AG10803 (cell line): ENCODE results near the gene CDA.
A peak's percentile ranks its signal among the peaks of the same experiment; 100 is the strongest.
"Not testable (repeated sequence)": the region's sequence is repeated elsewhere in the genome, so short reads cannot be mapped to it uniquely, and the experiment has no call there.

Experiments
- DNase-seq: peaks from one replicate; pipeline ENCODE4 v3.0.0; 2010; ENCODE audit warnings: low read depth
- H3K4me3 ChIP-seq: 2 replicates; pipeline ENCODE4 v1.5.1; 2011; ENCODE audit warnings: mild to moderate bottlenecking, low read length, control low read depth
- CTCF ChIP-seq: conservative IDR thresholded peaks from 2 replicates; pipeline ENCODE4 v1.5.1; 2011; ENCODE audit warnings: mild to moderate bottlenecking, low read length, control low read depth, inconsistent platforms

The CDA gene

DNA sequence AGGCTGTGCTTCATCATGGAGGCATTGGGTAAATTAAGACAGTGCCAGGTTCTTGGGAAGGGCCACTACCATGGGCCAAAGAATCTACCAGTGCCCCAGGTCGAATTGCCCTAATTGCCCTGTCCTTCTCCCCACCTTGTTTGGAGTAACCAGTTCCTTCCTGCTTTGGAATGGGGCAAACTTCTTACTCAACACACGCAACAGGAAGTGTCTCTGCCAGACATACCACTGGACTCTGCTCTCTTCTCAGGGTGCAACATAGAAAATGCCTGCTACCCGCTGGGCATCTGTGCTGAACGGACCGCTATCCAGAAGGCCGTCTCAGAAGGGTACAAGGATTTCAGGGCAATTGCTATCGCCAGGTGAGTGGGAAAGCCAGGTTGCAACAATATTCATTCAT, 15.8 kb downstream of the CDA start:
- no peak overlapping the region for H3K4me3 ChIP-seq
- DNase-seq = peak; percentile 50
- TF ChIP-seq CTCF = no peak

DNA sequence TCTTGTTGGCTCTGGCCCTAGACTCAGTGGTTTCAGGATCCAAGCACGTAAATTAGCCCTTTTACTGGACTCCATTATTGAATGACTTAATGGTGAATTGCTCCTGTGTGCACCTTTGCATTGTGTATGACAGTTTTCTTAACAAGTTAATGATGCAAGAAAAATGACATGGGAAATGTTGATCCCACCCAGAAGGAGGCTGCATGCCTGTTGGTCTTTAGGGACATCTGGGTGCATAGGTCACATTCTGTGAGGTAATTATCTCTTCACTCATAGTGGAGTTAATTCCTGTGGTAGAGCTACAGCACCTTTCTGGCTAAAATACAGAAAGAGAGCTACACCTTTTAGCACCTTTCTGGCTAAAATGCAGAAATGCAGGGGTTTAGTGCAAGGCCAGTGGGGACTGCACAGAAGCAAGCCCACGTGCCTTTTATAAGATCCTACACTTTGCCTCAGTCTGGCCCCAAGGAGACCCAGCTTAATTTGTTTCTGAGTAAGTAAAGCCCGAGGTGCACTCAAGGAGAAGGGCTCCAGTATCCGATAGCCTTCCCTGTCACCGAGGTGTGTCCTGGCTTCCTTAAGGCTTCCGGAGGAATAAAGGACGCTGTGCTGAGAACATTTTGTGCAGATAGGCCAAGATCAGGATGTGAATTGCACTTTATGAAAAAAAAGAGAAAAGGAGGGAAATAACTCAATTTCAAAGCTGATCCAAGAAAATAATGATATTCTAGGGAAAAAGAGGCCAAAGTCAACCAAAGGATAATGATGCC, 18.1 kb downstream of the CDA start:
- not testable (repeated sequence) for DNase-seq, H3K4me3 ChIP-seq

DNA sequence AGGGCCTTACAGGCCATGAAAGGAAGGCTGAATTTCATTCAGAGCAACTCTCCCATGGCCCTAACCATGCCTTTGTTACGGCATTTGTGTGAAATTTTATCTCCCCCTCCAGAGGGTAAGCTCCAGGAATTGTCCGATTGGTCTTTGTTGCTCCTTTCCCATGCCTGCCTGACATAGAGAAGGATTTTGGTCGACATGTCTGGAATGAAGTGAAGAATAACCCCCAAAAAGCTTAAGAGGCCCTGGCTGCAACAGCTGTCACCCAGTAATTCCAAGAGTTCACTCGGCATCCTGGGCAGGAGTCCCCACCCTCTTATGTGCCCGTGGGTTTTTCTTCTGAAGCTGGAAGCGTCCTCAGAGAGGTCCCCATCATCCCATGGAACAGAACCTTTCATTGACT, 20.6 kb downstream of the CDA start:
- H3K4me3 ChIP-seq = no peak overlapping the region
- DNase-seq = no peak
- TF ChIP-seq CTCF = no peak

DNA sequence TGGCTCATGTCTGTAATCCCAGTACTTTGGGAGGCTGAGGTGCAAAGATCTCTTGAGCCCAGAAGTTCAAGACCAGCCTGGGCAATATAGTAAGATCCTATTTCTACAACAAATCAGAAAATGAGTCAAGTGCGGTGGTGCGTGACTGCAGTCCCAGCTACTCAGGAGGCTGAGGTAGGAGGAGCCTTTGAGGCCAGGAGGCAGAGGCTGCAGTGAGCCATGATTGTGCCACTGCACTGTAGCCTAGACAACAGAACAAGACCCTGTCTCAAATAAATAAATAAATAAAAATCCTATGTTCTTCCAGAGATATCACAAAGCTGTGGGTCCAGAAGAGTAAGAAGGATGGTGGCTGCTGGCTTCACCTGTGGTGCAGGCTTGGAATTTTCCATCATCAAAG, 22.1 kb downstream of the CDA start:
- DNase-seq = no peak
- H3K4me3 ChIP-seq = no peak overlapping the region
- no peak for TF ChIP-seq CTCF

GRCh38 chr1:20611652-20612051, 22.8 kb downstream of the CDA start:
- H3K4me3 ChIP-seq = no peak overlapping the region
- no peak for DNase-seq
- TF ChIP-seq CTCF = no peak

GRCh38 chr1:20612221-20612746, 23.4 kb downstream of the CDA start:
- no peak overlapping the region for H3K4me3 ChIP-seq
- no peak for TF ChIP-seq CTCF
- no peak for DNase-seq

DNA sequence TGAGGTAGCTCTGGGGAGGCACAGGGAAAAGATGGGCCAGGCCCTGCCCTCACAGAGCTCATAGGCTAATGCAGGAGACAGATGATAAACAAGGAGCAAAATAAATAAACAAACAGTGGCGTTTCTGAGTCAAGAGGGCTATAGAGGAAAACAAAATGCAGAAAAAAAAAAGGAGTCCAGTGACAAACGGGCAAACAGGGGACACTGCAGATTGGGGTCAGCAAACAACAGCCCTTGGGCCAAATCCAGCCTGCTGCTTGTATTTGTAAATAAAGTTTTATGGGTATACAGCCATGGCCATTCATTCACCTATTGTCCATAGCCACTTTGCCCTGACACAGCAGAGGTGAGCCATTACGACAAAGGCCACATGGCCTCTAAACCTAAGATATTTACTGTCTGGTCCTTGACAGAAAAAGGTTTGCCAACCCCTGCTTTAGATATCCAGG, 25.3 kb downstream of the CDA start:
- H3K4me3 ChIP-seq = no peak overlapping the region
- TF ChIP-seq CTCF = no peak
- DNase-seq = no peak
